BJ (cell line): Measurements from ENCODE around the gene ITM2C. TPM values are rescaled to one million over a fixed set of nuclear protein-coding genes. Genes with fewer than 3 reads are reported as not detected.
A peak's percentile ranks its signal among the peaks of the same experiment; 100 is the strongest.

Experiments
- CTCF ChIA-PET: fragments of 350-600 bp; formaldehyde crosslinking; extraction: SDS; loops from one replicate; lab custom pipeline; 2021; ENCODE audit warnings: antibody characterized with exemption, inconsistent platforms; lab: Yijun Ruan, JAX
- POLR2A ChIA-PET: fragments of 300-600 bp; sonication (Branson Sonifier 250); formaldehyde crosslinking; extraction: SDS; loops from one replicate; lab custom pipeline; 2021; ENCODE audit warnings: antibody characterized with exemption; lab: Charles Lee
- DNase-seq: peaks from one replicate; pipeline ENCODE4 v3.0.0-alpha.2; 2011; ENCODE audit warnings: low read depth
- H3K27me3 ChIP-seq: 2 replicates; pipeline ENCODE4 v1.6.0; 2011; ENCODE audit warnings: low read length; ENCODE audit not compliant: control insufficient read depth, insufficient read depth
- H3K36me3 ChIP-seq: 2 replicates; pipeline ENCODE4 v1.5.1; 2011; ENCODE audit warnings: low read length; ENCODE audit not compliant: control insufficient read depth, insufficient read depth
- H3K4me3 ChIP-seq: 2 replicates; pipeline ENCODE4 v1.5.1; 2011; ENCODE audit warnings: low read depth, mild to moderate bottlenecking, control low read depth, low read length
- CTCF ChIP-seq: IDR thresholded peaks from 2 replicates; pipeline ENCODE4 v1.5.1; 2011; ENCODE audit warnings: low read depth, mild to moderate bottlenecking, control low read depth, inconsistent platforms, low read length, moderate library complexity; ENCODE audit not compliant: insufficient read depth
- polyA plus RNA-seq: library from polyadenylated mRNA; depleted of rRNA; stranded (reverse); fragments of >200 nt; gene quantifications from 2 replicates; pipeline ENCODE4 v1.2.3, GENCODE V29; 2011

The ITM2C gene
- polyA plus RNA-seq, 1 experiment, result 885 TPM

- peaks cover 8% of the 10 kb centered on the region for H3K27me3 ChIP-seq
- ChIA-PET POLR2A (no interaction called here), CTCF (interaction anchor here (1.1 to 3.5 kb wide), 3 partner anchors 18 to 186 kb away, joined by 3 to 13 read pairs (median 5); no protein-coding TSS in a partner anchor)
- no peaks in the 10 kb centered on the region; the same call in 1 of the 2 replicates for H3K36me3 ChIP-seq
- 0 out of 2 replicates have a peak, but pooled peaks have one; percentile 7 for TF ChIP-seq CTCF
- no peak for DNase-seq
- no peak overlapping the region for H3K4me3 ChIP-seq
Observed at GRCh38 chr2:230866756-230867523, 2.2 kb downstream of the ITM2C start.

GRCh38 chr2:230868161-230868946, 3.6 kb downstream of the ITM2C start:
- H3K27me3 ChIP-seq, result peaks cover 1% of the 10 kb centered on the region
- no peak for DNase-seq
- POLR2A ChIA-PET, result no interaction called here
- no peak overlapping the region for H3K4me3 ChIP-seq
- peaks cover 1% of the 10 kb centered on the region for H3K36me3 ChIP-seq
- TF ChIP-seq CTCF, result no peak
- CTCF ChIA-PET, result interaction anchor here (1.1 to 3.5 kb wide), 2 partner anchors 16 to 119 kb away, joined by 3 to 13 read pairs; no protein-coding TSS in a partner anchor

- no peaks in the 10 kb centered on the region for H3K27me3 ChIP-seq
- TF ChIP-seq CTCF, result no peak
- CTCF ChIA-PET, result interaction anchor here (1.1 to 3.5 kb wide), 3 partner anchors 10 to 118 kb away, joined by 3 to 13 read pairs (median 4); no protein-coding TSS in a partner anchor
- H3K36me3 ChIP-seq, result peaks cover 1% of the 10 kb centered on the region
- H3K4me3 ChIP-seq, result no peak overlapping the region
- DNase-seq, result no peak
- POLR2A ChIA-PET, result no interaction called here
Observed at GRCh38 chr2:230868947-230869913, 4.5 kb downstream of the ITM2C start.

GRCh38 chr2:230869914-230870543, 5.3 kb downstream of the ITM2C start:
- ChIA-PET CTCF (interaction anchor here (2.3 to 3.5 kb wide), 2 partner anchors 9 to 118 kb away, joined by 4 to 13 read pairs; no protein-coding TSS in a partner anchor), POLR2A (no interaction called here)
- no peaks in the 10 kb centered on the region for H3K27me3 ChIP-seq
- no peak overlapping the region for H3K4me3 ChIP-seq
- TF ChIP-seq CTCF, result no peak
- peaks cover 4% of the 10 kb centered on the region for H3K36me3 ChIP-seq
- no peak for DNase-seq
